GM21786 (cell line): ENCODE measurements around the gene TRIM9.
"Not testable (repeated sequence)": the region's sequence is repeated elsewhere in the genome, so short reads cannot be mapped to it uniquely, and the experiment has no call there.

Source experiments
- ATAC-seq: cut with Tn5 transposase; IDR thresholded peaks from one replicate; pipeline ENCODE4 v1.9.1; 2021; ENCODE audit not compliant: unreplicated experiment

Gene TRIM9

DNA sequence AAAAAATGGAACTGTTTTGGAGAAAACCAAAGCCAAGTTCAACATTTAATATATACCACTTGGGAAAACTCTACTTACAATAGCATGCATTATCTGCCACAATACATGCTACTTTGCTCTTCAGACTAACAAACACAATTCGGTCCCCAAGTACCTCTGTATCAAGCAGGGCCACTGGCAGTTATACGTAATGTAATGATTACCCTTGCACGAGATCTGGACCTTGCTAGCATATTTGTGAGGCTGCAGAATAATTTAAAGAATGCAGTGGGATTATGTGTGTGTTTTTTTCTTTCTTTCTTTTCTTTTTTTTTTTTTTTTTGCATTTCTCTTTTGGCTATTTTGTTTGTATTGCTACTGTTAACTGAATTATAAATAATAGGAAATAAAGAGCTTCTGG lies 127.8 kb downstream of the TRIM9 start:
- no peak for ATAC-seq

DNA sequence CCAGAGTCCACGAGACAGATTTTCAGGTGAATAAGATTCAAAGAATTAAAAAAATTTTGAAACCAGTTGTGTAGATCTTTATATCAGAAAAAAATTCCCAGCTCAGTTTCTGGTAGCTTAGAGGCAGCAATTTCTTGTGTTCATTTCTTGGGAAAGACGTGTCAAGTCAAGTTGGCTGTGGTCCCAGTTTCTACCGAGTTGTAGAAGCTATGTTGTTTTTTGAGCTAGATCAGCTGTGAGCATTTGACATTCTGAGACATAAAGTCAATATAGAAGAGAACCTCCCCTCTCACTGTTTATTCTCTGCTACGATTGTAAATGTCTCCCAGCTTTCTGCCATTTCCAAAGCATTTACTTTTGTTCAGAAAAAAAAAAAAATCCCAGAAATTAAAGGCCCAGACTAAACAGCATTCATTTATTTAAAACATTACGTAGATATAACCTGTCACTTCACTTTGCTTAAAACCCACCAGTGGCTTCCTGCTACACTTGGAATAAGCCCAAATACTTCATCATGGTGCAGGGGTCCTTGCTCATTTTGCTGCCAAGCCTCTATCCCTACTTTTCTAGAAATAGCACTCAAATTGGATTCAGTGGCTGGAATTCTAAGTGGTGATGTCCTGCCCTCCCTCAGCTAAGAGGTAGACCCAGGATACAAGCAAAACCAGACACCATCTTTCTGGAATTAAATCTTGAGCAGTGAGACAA lies 130.1 kb downstream of the TRIM9 start:
- no peak for ATAC-seq

GRCh38 chr14:50963919-50964318 lies 131.0 kb downstream of the TRIM9 start:
- no peak for ATAC-seq

DNA sequence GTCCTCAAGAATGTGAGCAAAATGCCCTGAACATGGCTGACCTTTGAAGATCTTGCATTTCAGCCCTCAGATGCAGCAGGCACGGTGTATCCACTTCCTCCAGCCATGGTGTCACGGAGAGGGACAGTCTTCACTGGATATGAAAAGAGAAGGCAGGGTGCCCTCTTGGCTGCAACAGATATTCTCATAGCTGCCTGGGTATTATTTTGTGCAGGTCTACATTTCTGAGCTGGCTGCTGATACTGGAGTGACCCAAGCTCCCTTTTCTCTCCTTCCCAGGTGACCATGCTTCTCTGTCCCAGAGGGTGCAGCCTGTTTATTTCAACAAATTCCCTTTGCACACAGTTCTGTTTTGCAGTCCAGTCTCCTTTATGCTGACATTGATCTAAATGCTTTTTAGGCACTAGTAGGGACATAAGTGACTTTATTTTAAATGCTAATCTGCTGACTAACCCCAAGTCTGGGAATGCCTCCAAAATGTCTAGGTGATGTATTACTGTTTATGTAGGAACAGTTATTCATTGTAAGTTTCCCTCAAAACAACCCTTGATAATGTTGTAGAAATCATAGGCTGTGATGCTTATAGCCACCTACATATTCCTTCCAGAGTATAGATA lies 133.2 kb downstream of the TRIM9 start:
- no peak for ATAC-seq

- no peak for ATAC-seq
Observed at GRCh38 chr14:50957296-50957695, 137.6 kb downstream of the TRIM9 start.

DNA sequence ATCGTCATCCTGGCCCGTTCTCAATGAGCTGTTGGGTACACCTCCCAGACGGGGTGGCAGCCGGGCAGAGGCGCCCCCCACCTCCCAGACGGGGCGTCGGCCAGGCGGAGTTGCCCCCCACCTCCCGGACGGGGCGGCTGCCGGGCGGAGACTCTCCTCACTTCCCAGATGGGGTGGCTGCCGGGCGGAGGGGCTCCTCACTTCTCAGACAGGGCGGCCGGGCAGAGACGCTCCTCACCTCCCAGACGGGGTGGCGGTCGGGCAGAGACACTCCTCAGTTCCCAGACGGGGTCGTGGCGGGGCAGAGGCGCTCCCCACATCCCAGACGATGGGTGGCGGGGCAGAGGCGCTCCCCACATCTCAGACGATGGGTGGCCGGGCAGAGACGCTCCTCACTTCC lies 138.5 kb downstream of the TRIM9 start:
- ATAC-seq = not testable (repeated sequence)

- ATAC-seq = no peak
Observed at GRCh38 chr14:50955373-50956043, 139.4 kb downstream of the TRIM9 start.

DNA sequence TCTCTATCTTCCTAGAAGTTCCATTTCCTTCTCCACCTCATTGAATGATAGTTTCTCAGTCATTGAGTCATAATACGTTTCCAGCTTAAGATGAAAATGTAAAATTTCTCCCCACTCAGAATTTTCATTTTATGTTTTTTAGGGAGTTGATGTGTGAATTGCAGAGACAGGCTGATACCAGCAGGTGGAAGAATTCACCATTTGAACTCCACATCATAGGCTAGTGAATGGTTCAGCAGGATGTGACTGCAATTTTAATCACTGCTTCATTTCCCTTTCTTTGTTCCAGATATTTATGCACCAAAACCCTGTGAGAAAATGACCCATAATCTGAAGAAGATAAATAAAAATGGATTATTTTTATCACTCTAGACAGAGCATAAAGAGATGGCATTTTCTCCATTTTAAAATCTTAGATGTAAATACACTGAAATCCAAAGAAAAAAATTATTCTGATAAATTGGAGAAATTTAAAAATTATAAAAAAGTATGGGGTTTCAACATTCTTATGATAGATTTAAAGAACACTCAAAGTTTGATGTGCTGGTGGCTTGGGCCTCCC lies 140.0 kb downstream of the TRIM9 start:
- ATAC-seq = no peak

DNA sequence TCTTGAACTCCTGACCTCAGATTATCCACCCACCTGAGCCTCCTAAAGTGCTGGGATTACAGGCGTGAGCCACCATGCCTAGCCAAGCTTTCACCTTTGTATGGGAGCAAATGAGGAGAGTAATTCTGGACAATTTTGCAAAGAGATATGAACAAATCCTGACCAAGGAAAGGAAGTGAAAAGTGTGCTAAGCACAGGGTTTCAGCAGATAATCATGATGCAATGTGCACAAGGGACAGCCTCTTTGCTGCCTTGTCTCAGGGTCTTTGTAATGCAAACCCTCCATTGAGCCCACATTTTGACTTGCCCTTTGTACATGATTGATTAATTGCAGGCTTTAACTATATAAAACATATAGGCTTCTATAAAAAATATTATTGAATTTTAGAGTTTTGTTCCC lies 141.4 kb downstream of the TRIM9 start:
- ATAC-seq = no peak

DNA sequence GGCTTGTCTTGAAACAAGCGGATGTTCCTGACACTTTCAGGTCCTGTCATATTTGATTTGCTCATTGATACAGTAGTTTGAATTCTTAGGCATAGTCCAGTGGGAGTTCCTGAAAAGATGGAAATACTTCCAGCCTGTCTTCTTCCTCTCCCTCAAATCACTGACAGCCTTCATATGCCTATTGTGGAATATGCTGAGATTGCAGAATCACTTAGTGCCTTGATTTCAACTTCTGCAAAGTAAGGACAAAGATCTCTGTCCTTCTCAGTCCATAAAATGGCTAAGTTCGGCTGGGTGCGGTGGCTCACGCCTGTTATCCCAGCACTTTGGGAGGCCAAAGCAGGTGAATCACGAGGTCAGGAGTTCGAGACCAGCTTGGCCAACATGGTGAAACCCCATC lies 143.9 kb downstream of the TRIM9 start:
- no peak for ATAC-seq

DNA sequence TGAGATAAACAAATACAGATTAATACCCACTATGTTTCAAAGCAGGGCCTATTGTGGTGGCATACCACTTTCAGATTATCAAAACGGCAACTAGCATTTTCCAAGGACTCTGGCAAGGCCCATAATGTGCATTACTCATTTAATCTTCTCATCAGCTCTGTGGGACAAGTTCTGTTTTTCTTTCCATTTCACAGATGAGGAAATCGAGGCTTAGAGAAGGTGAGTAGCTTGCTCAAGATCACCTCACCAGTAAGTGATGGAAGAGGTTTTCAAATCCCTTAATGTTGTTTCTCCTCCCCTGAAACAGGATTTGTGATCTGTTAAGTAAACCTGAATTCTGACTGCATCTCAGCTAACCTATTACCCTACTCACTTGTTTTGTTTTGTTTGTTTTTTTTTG lies 146.7 kb downstream of the TRIM9 start:
- no peak for ATAC-seq

DNA sequence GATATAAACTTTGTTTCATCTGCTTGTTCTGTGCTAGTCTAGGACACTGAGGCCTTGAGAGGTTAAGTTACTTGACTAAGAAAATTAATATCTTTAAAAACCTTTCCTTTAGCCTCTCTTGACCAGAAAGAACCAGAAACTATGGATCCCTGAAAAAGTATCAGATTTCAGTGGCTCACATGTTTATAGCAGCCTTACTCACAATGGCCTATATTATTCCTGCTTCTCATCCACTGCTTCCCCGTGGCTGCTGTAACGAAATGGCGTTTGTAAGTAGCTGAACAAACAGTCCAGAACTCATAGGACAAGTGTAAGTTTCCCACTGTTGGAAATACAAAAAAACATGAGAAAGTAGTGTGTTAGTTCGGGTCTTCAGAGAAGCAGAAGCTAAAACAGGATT lies 147.5 kb downstream of the TRIM9 start:
- no peak for ATAC-seq

DNA sequence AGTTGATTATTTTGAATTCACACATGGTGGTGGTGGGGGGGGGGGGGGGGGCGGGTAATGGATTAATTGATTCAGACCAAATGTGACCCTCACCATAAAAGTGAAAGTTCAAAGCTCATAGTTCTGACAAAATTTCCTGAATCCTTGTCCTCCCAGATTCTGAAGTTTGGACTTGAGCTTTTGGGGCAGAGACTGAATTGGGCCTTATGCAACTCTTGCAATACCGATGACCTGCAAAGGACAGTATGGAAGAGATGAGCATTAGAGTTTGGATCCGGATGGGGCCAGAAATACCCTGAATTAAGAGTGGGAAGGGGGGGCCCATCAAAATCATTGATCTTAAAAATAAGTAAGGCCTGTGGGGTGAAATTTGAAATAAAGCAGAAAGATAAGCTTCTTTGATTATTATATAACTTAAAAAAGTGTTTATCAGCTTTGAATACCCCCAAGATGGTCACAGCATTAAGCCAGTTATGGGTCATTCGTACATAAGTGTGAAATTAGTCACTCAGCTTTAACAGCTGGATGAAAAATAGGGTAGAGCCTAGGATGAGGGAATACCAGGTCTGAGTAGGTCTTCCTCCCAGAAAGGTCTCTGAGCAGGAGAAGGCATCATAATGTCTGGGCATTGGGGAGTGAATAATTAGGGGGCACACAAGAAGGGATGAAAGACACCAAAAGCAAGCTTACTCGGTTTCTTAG lies 148.5 kb downstream of the TRIM9 start:
- no peak for ATAC-seq

GRCh38 chr14:50944647-50945413 lies 150.1 kb downstream of the TRIM9 start:
- peak; percentile 13 for ATAC-seq

GRCh38 chr14:50943943-50944646 lies 150.8 kb downstream of the TRIM9 start, which contains the start of gene PYGL:
Gene PYGL, minus strand, starts transcription at chr14:50944483. Its CDS starts 80 bp downstream, at chr14:50944403.
- ATAC-seq = peak; percentile 73

DNA sequence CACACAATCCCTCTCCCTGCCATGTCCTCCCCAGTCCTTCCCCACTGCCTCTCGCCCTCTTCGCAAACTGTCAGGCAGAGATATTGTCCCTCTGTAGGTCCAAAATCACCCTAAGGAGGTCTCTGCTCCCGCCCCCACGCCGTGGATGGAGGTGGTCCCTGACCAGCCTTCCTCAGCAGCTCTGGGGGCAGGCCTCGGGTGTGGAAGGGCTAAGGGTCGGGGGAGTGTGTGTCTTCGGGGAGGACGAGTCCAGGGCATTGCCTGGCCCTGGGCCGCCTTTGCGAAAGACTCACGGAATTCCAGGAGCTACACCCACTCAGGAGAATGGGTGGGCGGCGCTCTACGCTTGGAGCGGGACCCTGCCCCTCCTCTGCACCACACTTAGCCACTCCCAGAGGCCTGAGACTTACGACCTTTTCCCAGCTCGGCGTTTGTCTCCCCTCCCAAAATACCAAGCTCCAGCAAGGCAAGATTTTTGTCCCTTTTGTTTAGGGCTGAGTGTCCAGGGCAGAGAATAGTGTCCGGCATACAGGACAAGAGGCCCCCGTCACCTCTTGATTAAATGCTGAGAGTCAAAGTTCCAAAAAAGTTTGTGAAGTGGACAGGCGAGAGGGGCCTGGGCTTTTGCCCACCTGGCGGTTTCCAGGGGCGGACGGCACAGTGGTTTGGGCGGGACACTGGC lies 151.5 kb downstream of the TRIM9 start:
- ATAC-seq = no peak

GRCh38 chr14:50941638-50942037 lies 153.3 kb downstream of the TRIM9 start:
- not testable (repeated sequence) for ATAC-seq

GRCh38 chr14:50941151-50941550 lies 153.8 kb downstream of the TRIM9 start:
- ATAC-seq = no peak

DNA sequence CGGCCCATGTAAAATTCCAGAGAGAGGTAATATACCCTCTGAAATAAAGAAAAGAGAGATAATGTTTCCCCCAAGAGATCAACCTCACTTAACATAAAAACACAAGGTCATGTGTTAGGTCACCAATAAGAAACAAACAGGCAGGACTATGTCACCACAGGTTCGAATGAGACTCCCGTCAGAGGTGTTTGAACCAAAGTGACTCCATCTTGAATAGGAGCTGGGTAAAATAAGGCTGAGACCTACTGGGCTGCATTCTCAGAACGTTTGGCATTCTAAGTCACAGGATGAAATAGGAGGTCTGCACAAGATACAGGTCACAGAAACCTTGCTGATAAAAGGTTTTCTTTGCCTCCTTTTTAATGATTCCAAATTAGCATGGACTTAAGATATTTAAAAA lies 157.1 kb downstream of the TRIM9 start:
- no peak for ATAC-seq
